B cell (primary cell): ENCODE results near the gene SIPA1L3. TPM values are rescaled to one million over a fixed set of nuclear protein-coding genes. Genes with fewer than 3 reads are reported as not detected.

Source experiments
- ATAC-seq: fragments of 200-7000 bp; cut with Tn5 transposase; one replicate; pipeline ENCODE4 v1.10.0; 2021; ENCODE audit warnings: low read depth, mild to moderate bottlenecking, moderate number of reproducible peaks, moderate library complexity
- CTCF ChIA-PET: fragments of 350-600 bp; sonication (Branson Sonifier 250); formaldehyde crosslinking; loops from one replicate; lab custom pipeline; 2021; ENCODE audit warnings: antibody characterized with exemption, inconsistent platforms; lab: Charles Lee
- POLR2A ChIA-PET: fragments of 350-600 bp; sonication (Branson Sonifier 250); formaldehyde crosslinking; loops from one replicate; lab custom pipeline; 2021; ENCODE audit warnings: antibody characterized with exemption; lab: Charles Lee
- DNase-seq: peaks from one replicate; pipeline ENCODE4 v3.0.0; 2013
- H2AFZ ChIP-seq: 2 replicates; pipeline ENCODE4 v1.6.1; 2012; ENCODE audit warnings: mild to moderate bottlenecking, low read depth, low read length; ENCODE audit not compliant: insufficient read depth, poor library complexity, severe bottlenecking
- H3K27ac ChIP-seq, 2 donors: 1 replicate in 1 of 2; 2 replicates in 1 of 2; pipeline ENCODE4 v1.5.1; 2012 to 2013; ENCODE audit warnings: low read length in 2 of 2, mild to moderate bottlenecking in 2 of 2, moderate library complexity in 1 of 2
- H3K27me3 ChIP-seq, 4 experiments: fragments of 200-600 bp in 1 of 4; sonication (generic) in 1 of 4; replicated peaks in 1 of 4; 1 replicate in 2 of 4; 2 replicates in 2 of 4; pipeline versions ENCODE4 v1.6.1 to v1.7.0; 2013 to 2016; ENCODE audit warnings: low read length in 3 of 4, mild to moderate bottlenecking in 2 of 4, mixed read lengths in 1 of 4, moderate library complexity in 1 of 4; ENCODE audit not compliant: insufficient read depth in 4 of 4, control insufficient read depth in 3 of 4; ENCODE audit errors: control extremely low read depth in 1 of 4
- H3K36me3 ChIP-seq, 2 experiments: replicated peaks in 1 of 2; 1 replicate in 1 of 2; 2 replicates in 1 of 2; pipeline versions ENCODE4 v1.6.1 to v1.7.1; 2013; ENCODE audit warnings: low read length in 1 of 2; ENCODE audit not compliant: insufficient read depth in 2 of 2, control insufficient read depth in 1 of 2; ENCODE audit errors: control extremely low read depth in 1 of 2, extremely low read depth in 1 of 2
- H3K4me1 ChIP-seq, 2 donors: fragments of 200-600 bp in 1 of 2; sonication (generic) in 1 of 2; 1 replicate in 1 of 2; 2 replicates in 1 of 2; pipeline versions ENCODE4 v1.5.1 to v1.6.1; 2013 to 2017; ENCODE audit warnings: low read length in 2 of 2; ENCODE audit not compliant: control insufficient read depth in 2 of 2, insufficient read depth in 2 of 2
- H3K4me2 ChIP-seq: replicated peaks from 2 replicates; pipeline ENCODE3; 2012; ENCODE audit warnings: mild to moderate bottlenecking, low read depth, low read length; ENCODE audit not compliant: poor library complexity, severe bottlenecking
- H3K4me3 ChIP-seq, 5 experiments: fragments of 200-600 bp in 1 of 5; sonication (generic) in 1 of 5; 1 replicate in 3 of 5; 2 replicates in 2 of 5; pipeline versions ENCODE4 v1.5.1 to v1.7.0; 2011 to 2016; ENCODE audit warnings: low read length in 4 of 5, mild to moderate bottlenecking in 4 of 5, low read depth in 2 of 5, control low read depth in 1 of 5, moderate library complexity in 1 of 5; ENCODE audit not compliant: insufficient read depth in 1 of 5; ENCODE audit errors: control extremely low read depth in 1 of 5, extremely low read depth in 1 of 5
- H3K79me2 ChIP-seq: fragments of 200-600 bp; sonication (generic); one replicate; pipeline ENCODE4 v1.6.0; 2016; ENCODE audit warnings: low read length; ENCODE audit not compliant: control insufficient read depth, insufficient read depth
- H3K9ac ChIP-seq: fragments of 200-600 bp; sonication (generic); 2 replicates; pipeline ENCODE4 v1.6.1; 2017; ENCODE audit warnings: mild to moderate bottlenecking, low read length, moderate library complexity
- H3K9me3 ChIP-seq, 3 donors: one replicate each; pipeline versions ENCODE4 v1.6.1 to v1.7.1; 2013; ENCODE audit warnings: low read length in 2 of 3; ENCODE audit not compliant: control insufficient read depth in 2 of 3, insufficient read depth in 1 of 3; ENCODE audit errors: control extremely low read depth in 1 of 3
- H4K20me1 ChIP-seq: 2 replicates; pipeline ENCODE4 v1.6.0; 2012; ENCODE audit warnings: mild to moderate bottlenecking, low read length; ENCODE audit not compliant: insufficient read depth, control insufficient read depth, poor library complexity, severe bottlenecking
- H3K27ac Mint-ChIP-seq: one replicate; pipeline ENCODE4 v1.8.0; 2021; ENCODE audit warnings: mixed read lengths
- H3K27me3 Mint-ChIP-seq: one replicate; pipeline ENCODE4 v1.8.0; 2021; ENCODE audit warnings: mixed read lengths
- H3K4me1 Mint-ChIP-seq: one replicate; pipeline ENCODE4 v1.8.0; 2021; ENCODE audit warnings: mixed read lengths
- H3K4me3 Mint-ChIP-seq: one replicate; pipeline ENCODE4 v1.8.0; 2021; ENCODE audit warnings: mixed read lengths
- H3K9me3 Mint-ChIP-seq: one replicate; pipeline ENCODE4 v1.8.0; 2022; ENCODE audit warnings: mixed read lengths; ENCODE audit not compliant: insufficient read depth
- EZH2 ChIP-seq: IDR thresholded peaks from 2 replicates; pipeline ENCODE4 v1.6.1; 2012; ENCODE audit warnings: borderline replicate concordance, low read depth, mild to moderate bottlenecking, moderate library complexity, low read length; ENCODE audit not compliant: insufficient read depth, poor library complexity, severe bottlenecking
- WGBS: methylation state at CpG from one replicate; pipeline ENCODE4 v1.1.5; 2013; ENCODE audit warnings: missing lambda C conversion rate; ENCODE audit not compliant: insufficient coverage; 5-methylcytosine and 5-hydroxymethylcytosine counted together
- intact Hi-C: fragments of 100-400 bp; cut with micrococcal nuclease; formaldehyde crosslinking; loops from one replicate; pipeline ENCODE4 v1.10.0; 2022
- polyA plus RNA-seq: library from polyadenylated mRNA; depleted of rRNA; stranded (reverse); fragments of >200 nt; gene quantifications from 2 replicates; pipeline ENCODE4 v1.2.3, GENCODE V29; 2012
- total RNA-seq, 2 donors: library from RNA; stranded (reverse); fragments of 120-200 nt in 1 of 2; gene quantifications; 1 replicate in 1 of 2; 2 replicates in 1 of 2; pipeline versions ENCODE4 v1.2.3 to v1.2.4, GENCODE V29; 2013 to 2022
- TF ChIP-seq, protein P1 (sequence below): fragments of 200-600 bp; IDR thresholded peaks from one replicate; pipeline ENCODE4 v1.8.0; 2022; ENCODE audit warnings: antibody characterized with exemption, mild to moderate bottlenecking

Gene SIPA1L3
- total and polyA plus RNA-seq, 2 donors (not counting 1 experiment from before 2014, with no cell fraction given): 48.3 to 295 TPM

DNA sequence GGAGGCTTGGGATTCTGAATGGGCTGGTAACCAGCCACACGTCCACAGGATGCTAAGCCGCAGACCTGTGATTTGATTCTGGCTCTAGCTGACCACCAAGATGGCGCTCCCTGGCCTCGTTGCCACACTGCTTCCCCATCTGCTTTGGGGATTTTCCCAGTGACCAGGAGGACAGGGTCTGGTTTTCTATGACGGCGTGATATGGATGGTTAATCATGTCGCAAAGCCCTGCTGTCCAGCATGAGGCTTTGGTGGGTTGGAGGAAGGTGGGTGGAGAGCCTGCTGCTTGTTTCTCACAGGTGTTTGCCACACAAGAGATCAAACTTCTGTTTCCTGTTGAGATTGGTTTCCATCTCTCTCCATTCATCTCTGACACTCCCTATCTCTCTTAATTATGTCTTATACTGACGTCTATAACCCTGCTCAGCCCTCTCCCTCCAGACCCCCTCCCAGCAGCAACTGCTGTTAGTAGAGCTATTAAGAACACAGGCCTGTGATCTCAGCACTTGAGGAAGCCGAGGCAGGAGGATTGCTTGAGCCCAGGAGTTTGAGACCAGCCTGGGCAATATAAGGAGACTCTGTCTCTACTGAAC is 102.7 kb downstream of the SIPA1L3 start:
- peaks cover 2% of the 10 kb centered on the region for H3K9me3 Mint-ChIP-seq
- peaks cover 61% of the 10 kb centered on the region for H3K4me1 Mint-ChIP-seq
- peaks cover 86% of the 10 kb centered on the region for H3K79me2 ChIP-seq
- H3K4me3 ChIP-seq: peak overlapping the region in 1 of 5 experiments; percentile 10
- peak overlapping the region; percentile 20 for H3K9ac ChIP-seq
- H3K4me3 Mint-ChIP-seq: peak overlapping the region; percentile 67
- WGBS: 80% methylated on average over 4 of the region's 9 CpGs
- peak overlapping the region; percentile 90 for H3K27ac Mint-ChIP-seq
- H2AFZ ChIP-seq: no peak overlapping the region
- H3K4me1 ChIP-seq: peaks cover 73 to 80% of the 10 kb centered on the region in 2 donors
- TF ChIP-seq, protein P1, sequence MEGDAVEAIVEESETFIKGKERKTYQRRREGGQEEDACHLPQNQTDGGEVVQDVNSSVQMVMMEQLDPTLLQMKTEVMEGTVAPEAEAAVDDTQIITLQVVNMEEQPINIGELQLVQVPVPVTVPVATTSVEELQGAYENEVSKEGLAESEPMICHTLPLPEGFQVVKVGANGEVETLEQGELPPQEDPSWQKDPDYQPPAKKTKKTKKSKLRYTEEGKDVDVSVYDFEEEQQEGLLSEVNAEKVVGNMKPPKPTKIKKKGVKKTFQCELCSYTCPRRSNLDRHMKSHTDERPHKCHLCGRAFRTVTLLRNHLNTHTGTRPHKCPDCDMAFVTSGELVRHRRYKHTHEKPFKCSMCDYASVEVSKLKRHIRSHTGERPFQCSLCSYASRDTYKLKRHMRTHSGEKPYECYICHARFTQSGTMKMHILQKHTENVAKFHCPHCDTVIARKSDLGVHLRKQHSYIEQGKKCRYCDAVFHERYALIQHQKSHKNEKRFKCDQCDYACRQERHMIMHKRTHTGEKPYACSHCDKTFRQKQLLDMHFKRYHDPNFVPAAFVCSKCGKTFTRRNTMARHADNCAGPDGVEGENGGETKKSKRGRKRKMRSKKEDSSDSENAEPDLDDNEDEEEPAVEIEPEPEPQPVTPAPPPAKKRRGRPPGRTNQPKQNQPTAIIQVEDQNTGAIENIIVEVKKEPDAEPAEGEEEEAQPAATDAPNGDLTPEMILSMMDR: no peak
- TF ChIP-seq EZH2: no peak
- H4K20me1 ChIP-seq: no peaks in the 10 kb centered on the region
- peak overlapping the region; percentile 43 for H3K4me2 ChIP-seq
- intact Hi-C loops: loop anchor here (5.0 kb wide), 1 partner anchor 47 kb away; no protein-coding TSS in a partner anchor
- no peaks in the 10 kb centered on the region for H3K27me3 ChIP-seq
- no peaks in the 10 kb centered on the region for H3K9me3 ChIP-seq
- ChIA-PET CTCF (interaction anchor here (0.7 to 2.3 kb wide), 7 partner anchors 11 to 107 kb away, joined by 3 to 8 read pairs (median 3); no protein-coding TSS in a partner anchor), POLR2A (interaction anchor here (0.5 to 2.0 kb wide), 5 partner anchors 13 to 96 kb away, joined by 4 to 14 read pairs (median 5); no protein-coding TSS in a partner anchor)
- ATAC-seq: peak; percentile 34
- H3K27me3 Mint-ChIP-seq: no peaks in the 10 kb centered on the region
- DNase-seq: peak; percentile 75
- H3K36me3 ChIP-seq: peaks cover 0 to 22% of the 10 kb centered on the region in 2 experiments
- peak overlapping the region; percentile 61 to 91 for H3K27ac ChIP-seq

DNA sequence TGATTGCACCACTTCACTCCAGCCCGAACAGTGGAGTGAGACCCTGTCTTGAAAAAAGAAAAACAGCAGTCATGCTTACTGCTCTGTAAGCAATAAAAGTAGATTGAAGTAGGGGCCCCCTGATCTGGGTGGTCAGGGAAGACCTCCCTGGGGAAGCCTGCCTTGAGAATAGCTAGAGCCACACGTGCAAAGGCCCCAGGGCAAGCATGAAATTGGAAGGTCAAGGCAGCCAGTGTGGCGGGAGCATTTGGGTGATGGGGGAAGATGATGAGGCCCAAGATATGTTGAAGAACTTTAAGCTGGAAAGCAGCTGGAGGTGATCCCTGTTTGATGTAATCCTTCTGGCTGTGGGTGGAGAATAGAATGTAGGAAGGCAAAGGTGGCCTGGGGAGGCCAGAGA is 104.4 kb downstream of the SIPA1L3 start:
- H3K27me3 Mint-ChIP-seq: no peaks in the 10 kb centered on the region
- ChIA-PET CTCF (interaction anchor here (1.2 to 1.6 kb wide), 6 partner anchors 15 to 109 kb away, joined by 3 to 5 read pairs (median 4); no protein-coding TSS in a partner anchor), POLR2A (interaction anchor here (0.5 to 2.0 kb wide), 4 partner anchors 17 to 84 kb away, joined by 3 to 14 read pairs (median 3); no protein-coding TSS in a partner anchor)
- DNase-seq: no peak
- Histone ChIP-seq H3K79me2 (peaks cover 87% of the 10 kb centered on the region), H4K20me1 (no peaks in the 10 kb centered on the region), H3K36me3 (peaks cover 4 to 35% of the 10 kb centered on the region in 2 experiments), H3K4me1 (peaks cover 59 to 70% of the 10 kb centered on the region in 2 donors), H2AFZ (no peak overlapping the region), H3K4me3 (no peak overlapping the region), H3K27ac (peak overlapping the region; percentile 0 to 91), H3K27me3 (no peaks in the 10 kb centered on the region), H3K9me3 (no peaks in the 10 kb centered on the region), H3K9ac (no peak overlapping the region), H3K4me2 (peak overlapping the region; percentile 15)
- H3K9me3 Mint-ChIP-seq: peaks cover 2% of the 10 kb centered on the region
- ATAC-seq: no peak
- peak overlapping the region; percentile 49 for H3K4me3 Mint-ChIP-seq
- peak overlapping the region; percentile 96 for H3K27ac Mint-ChIP-seq
- no peak for TF ChIP-seq EZH2
- TF ChIP-seq, protein P1: no peak
- 77% methylated on average over 2 of the region's 3 CpGs for WGBS
- intact Hi-C loops: no loop called here
- peaks cover 75% of the 10 kb centered on the region for H3K4me1 Mint-ChIP-seq
